H9 (cell line): ENCODE results near the gene PCARE. TPM values are rescaled to one million over a fixed set of nuclear protein-coding genes. Genes with fewer than 3 reads are reported as not detected.

Experiments
- DNase-seq: peaks from one replicate; pipeline ENCODE4 v3.0.0-alpha.2; 2017
- H2AFZ ChIP-seq: one replicate; pipeline ENCODE4 v1.6.1; 2013; ENCODE audit warnings: mild to moderate bottlenecking, low read length, control low read depth, moderate library complexity
- H2AK5ac ChIP-seq: 2 replicates; pipeline ENCODE4 v1.6.1; 2013; ENCODE audit warnings: low read length, control low read depth, mixed read lengths; ENCODE audit not compliant: insufficient read length
- H2BK120ac ChIP-seq: one replicate; pipeline ENCODE4 v1.6.1; 2013; ENCODE audit warnings: low read depth, mild to moderate bottlenecking, low read length, control low read depth, inconsistent platforms; ENCODE audit not compliant: poor library complexity, severe bottlenecking
- H2BK12ac ChIP-seq: 2 replicates; pipeline ENCODE4 v1.6.1; 2013; ENCODE audit warnings: low read length, control low read depth, mixed read lengths, low read depth; ENCODE audit not compliant: insufficient read length
- H2BK15ac ChIP-seq: 2 replicates; pipeline ENCODE4 v1.6.1; 2013; ENCODE audit warnings: low read depth, low read length, control low read depth
- H2BK20ac ChIP-seq: one replicate; pipeline ENCODE4 v1.6.1; 2013; ENCODE audit warnings: low read depth, mild to moderate bottlenecking, low read length, control low read depth, inconsistent platforms; ENCODE audit not compliant: poor library complexity, severe bottlenecking
- H2BK5ac ChIP-seq: 2 replicates; pipeline ENCODE4 v1.6.1; 2013; ENCODE audit warnings: low read length, control low read depth, mixed read lengths; ENCODE audit not compliant: insufficient read length
- H3K14ac ChIP-seq: 2 replicates; pipeline ENCODE4 v1.6.1; 2013; ENCODE audit warnings: low read length, control low read depth; ENCODE audit not compliant: insufficient read depth
- H3K18ac ChIP-seq: 2 replicates; pipeline ENCODE4 v1.6.1; 2013; ENCODE audit warnings: low read depth, mild to moderate bottlenecking, mixed read lengths, low read length, control low read depth; ENCODE audit not compliant: insufficient read length
- H3K23ac ChIP-seq: 2 replicates; pipeline ENCODE4 v1.6.1; 2013; ENCODE audit warnings: low read length, control low read depth, mixed read lengths, low read depth; ENCODE audit not compliant: insufficient read length
- H3K23me2 ChIP-seq: 2 replicates; pipeline ENCODE4 v1.6.1; 2013; ENCODE audit warnings: low read depth, mild to moderate bottlenecking, mixed read lengths, low read length, control low read depth; ENCODE audit not compliant: insufficient read length, poor library complexity, severe bottlenecking
- H3K27ac ChIP-seq: 2 replicates; pipeline ENCODE4 v1.5.1; 2013; ENCODE audit warnings: low read length, control low read depth, mixed read lengths, low read depth; ENCODE audit not compliant: insufficient read length
- H3K27me3 ChIP-seq: 2 replicates; pipeline ENCODE4 v1.6.1; 2013; ENCODE audit warnings: low read length, control low read depth, inconsistent platforms; ENCODE audit not compliant: insufficient read depth
- H3K4ac ChIP-seq: 2 replicates; pipeline ENCODE4 v1.6.1; 2013; ENCODE audit warnings: low read depth, mild to moderate bottlenecking, control low read depth, inconsistent platforms, low read length, moderate library complexity
- H3K4me1 ChIP-seq: 2 replicates; pipeline ENCODE4 v1.6.1; 2013; ENCODE audit warnings: low read length, control low read depth, inconsistent platforms; ENCODE audit not compliant: insufficient read depth
- H3K4me2 ChIP-seq: 2 replicates; pipeline ENCODE4 v1.6.1; 2013; ENCODE audit warnings: low read length, control low read depth, mixed read lengths; ENCODE audit not compliant: insufficient read length, insufficient read depth
- H3K56ac ChIP-seq: 2 replicates; pipeline ENCODE4 v1.6.1; 2013; ENCODE audit warnings: low read depth, mild to moderate bottlenecking, mixed read lengths, low read length, control low read depth; ENCODE audit not compliant: insufficient read length
- H3K79me1 ChIP-seq: 2 replicates; pipeline ENCODE4 v1.6.1; 2013; ENCODE audit warnings: low read depth, mild to moderate bottlenecking, moderate library complexity, low read length, control low read depth, inconsistent platforms; ENCODE audit not compliant: insufficient read depth, poor library complexity, severe bottlenecking
- H3K79me2 ChIP-seq: 2 replicates; pipeline ENCODE4 v1.6.1; 2013; ENCODE audit warnings: low read length, control low read depth, inconsistent platforms; ENCODE audit not compliant: insufficient read depth
- H3K9ac ChIP-seq: 2 replicates; pipeline ENCODE4 v1.6.1; 2013; ENCODE audit warnings: low read length, control low read depth, mixed read lengths; ENCODE audit not compliant: insufficient read length; ENCODE audit errors: extremely low read depth
- H3K9me3 ChIP-seq: one replicate; pipeline ENCODE4 v1.6.1; 2013; ENCODE audit warnings: low read depth, low read length, inconsistent platforms; ENCODE audit not compliant: control insufficient read depth
- H3T11ph ChIP-seq: one replicate; pipeline ENCODE4 v1.6.1; 2013; ENCODE audit warnings: mild to moderate bottlenecking, low read length, control low read depth, inconsistent platforms
- H4K20me1 ChIP-seq: one replicate; pipeline ENCODE4 v1.6.1; 2013; ENCODE audit not compliant: control insufficient read depth, insufficient read length, insufficient read depth
- H4K5ac ChIP-seq: 2 replicates; pipeline ENCODE4 v1.6.1; 2013; ENCODE audit warnings: low read depth, mild to moderate bottlenecking, mixed read lengths, low read length, control low read depth; ENCODE audit not compliant: insufficient read length
- H4K8ac ChIP-seq: replicated peaks from 2 replicates; pipeline ENCODE4 v1.6.1; 2013; ENCODE audit warnings: low read length, control low read depth, mixed read lengths, low read depth; ENCODE audit not compliant: insufficient read length
- H4K91ac ChIP-seq: 2 replicates; pipeline ENCODE4 v1.6.1; 2013; ENCODE audit warnings: low read depth, mild to moderate bottlenecking, moderate library complexity, mixed read lengths, low read length, control low read depth; ENCODE audit not compliant: insufficient read length
- H3K27ac Mint-ChIP-seq, 3 experiments: 2 replicates in 2 of 3; 3 replicates in 1 of 3; pipeline ENCODE4 v1.8.0; 2020 to 2021; ENCODE audit warnings: mixed read lengths in 3 of 3, mild to moderate bottlenecking in 1 of 3, moderate library complexity in 1 of 3
- H3K27me3 Mint-ChIP-seq: 2 replicates; pipeline ENCODE4 v1.8.0; 2021; ENCODE audit warnings: low read depth, mild to moderate bottlenecking, moderate library complexity, mixed read lengths
- H3K36me3 Mint-ChIP-seq, 3 experiments: 2 replicates in 2 of 3; 3 replicates in 1 of 3; pipeline ENCODE4 v1.8.0; 2020 to 2021; ENCODE audit warnings: low read depth in 3 of 3, mixed read lengths in 3 of 3; ENCODE audit not compliant: insufficient read depth in 1 of 3
- H3K4me1 Mint-ChIP-seq, 2 experiments: 2 replicates each; pipeline ENCODE4 v1.8.0; 2020; ENCODE audit warnings: mixed read lengths in 2 of 2
- H3K4me3 Mint-ChIP-seq, 2 experiments: 2 replicates in 1 of 2; 3 replicates in 1 of 2; pipeline ENCODE4 v1.8.0; 2020 to 2021; ENCODE audit warnings: mild to moderate bottlenecking in 2 of 2, mixed read lengths in 2 of 2, moderate library complexity in 1 of 2
- H3K9me3 Mint-ChIP-seq, 2 experiments: 2 replicates in 1 of 2; 3 replicates in 1 of 2; pipeline ENCODE4 v1.8.0; 2020; ENCODE audit warnings: mild to moderate bottlenecking in 2 of 2, mixed read lengths in 2 of 2, moderate library complexity in 1 of 2
- WGBS: extraction: QIAGEN DNeasy Blood & Tissue Kit; methylation state at CpG from one replicate; pipeline ENCODE4 v1.1.7; 2013; ENCODE audit warnings: missing lambda C conversion rate, low lambda C conversion rate, mixed read lengths; ENCODE audit not compliant: insufficient read length; ENCODE audit errors: extremely low coverage; 5-methylcytosine and 5-hydroxymethylcytosine counted together
- total RNA-seq: library from RNA; stranded (reverse); gene quantifications from 2 replicates; pipeline ENCODE4 v1.2.1, GENCODE V29; 2021
- TF ChIP-seq, protein P1 (sequence below): fragments of 200-600 bp; sonication (generic); conservative IDR thresholded peaks from 3 replicates; pipeline ENCODE4 v1.8.0; 2021; ENCODE audit warnings: antibody characterized with exemption, mild to moderate bottlenecking

PCARE gene
- total RNA-seq, 1 experiment from 2014 or later = not detected

DNA sequence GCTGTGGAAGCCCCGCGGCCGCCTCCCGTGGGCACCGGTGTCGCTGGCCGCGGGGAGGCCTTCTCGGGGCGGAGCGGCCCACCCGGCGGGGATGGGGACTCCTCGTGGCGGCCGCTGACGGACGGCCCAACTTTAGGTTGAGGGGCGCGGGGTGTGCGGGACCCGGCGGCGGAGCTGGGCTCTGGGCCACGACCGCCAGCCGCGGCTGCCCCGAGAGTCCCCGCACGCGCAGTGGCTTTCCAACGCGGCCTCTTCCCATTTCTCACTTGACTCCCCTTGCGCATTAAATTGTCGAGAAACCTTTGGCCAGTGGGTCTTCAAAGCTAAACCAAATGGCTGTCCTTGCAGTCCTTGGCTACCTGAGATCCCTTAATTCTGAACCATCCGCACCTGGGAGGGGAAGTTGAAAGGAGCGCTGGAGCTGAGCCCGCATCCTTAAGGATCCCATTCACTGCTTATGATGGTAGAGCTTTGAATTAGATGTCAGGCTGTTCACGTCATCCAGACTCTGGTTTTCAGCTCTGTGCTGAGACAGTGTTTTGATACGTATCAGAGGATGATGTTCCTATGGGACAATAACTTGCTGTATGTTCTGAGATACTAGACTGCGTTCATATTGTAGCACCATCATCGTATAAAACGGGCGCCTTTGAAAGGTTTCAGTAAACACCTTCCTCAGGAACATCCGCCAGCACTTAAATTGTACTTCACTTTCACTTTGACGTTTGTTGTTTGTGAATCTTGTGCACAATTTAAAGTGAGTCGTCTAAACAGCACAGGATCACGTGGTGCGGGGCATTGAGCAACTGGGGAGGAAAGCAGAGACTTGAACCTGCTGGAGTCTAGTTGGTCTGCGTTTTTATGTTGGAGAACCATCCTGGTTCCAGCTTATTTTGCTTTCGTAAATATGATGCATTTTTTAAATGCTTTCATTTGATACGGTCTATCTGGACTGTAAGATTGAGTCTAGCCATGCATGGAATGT, 41.8 kb upstream of the PCARE start:
- H3K23ac ChIP-seq = no peak overlapping the region
- H3K36me3 Mint-ChIP-seq = no peaks in the 10 kb centered on the region
- H3T11ph ChIP-seq = no peak overlapping the region
- H2BK12ac ChIP-seq = no peak overlapping the region
- no CpG with 5 or more reads among the region's 53 CpGs for WGBS
- no peak overlapping the region for H3K27ac ChIP-seq
- no peak overlapping the region for H3K18ac ChIP-seq
- H3K9me3 ChIP-seq = no peaks in the 10 kb centered on the region
- H3K4me3 Mint-ChIP-seq = peak overlapping the region; percentile 74 to 86
- H3K4ac ChIP-seq = no peak overlapping the region
- H4K91ac ChIP-seq = no peak overlapping the region
- H2BK20ac ChIP-seq = no peak overlapping the region
- H3K9ac ChIP-seq = no peak overlapping the region
- peaks cover 87% of the 10 kb centered on the region for H3K27me3 Mint-ChIP-seq
- H3K9me3 Mint-ChIP-seq = no peaks in the 10 kb centered on the region; a peak in 1 of 5 replicates
- TF ChIP-seq, protein P1, sequence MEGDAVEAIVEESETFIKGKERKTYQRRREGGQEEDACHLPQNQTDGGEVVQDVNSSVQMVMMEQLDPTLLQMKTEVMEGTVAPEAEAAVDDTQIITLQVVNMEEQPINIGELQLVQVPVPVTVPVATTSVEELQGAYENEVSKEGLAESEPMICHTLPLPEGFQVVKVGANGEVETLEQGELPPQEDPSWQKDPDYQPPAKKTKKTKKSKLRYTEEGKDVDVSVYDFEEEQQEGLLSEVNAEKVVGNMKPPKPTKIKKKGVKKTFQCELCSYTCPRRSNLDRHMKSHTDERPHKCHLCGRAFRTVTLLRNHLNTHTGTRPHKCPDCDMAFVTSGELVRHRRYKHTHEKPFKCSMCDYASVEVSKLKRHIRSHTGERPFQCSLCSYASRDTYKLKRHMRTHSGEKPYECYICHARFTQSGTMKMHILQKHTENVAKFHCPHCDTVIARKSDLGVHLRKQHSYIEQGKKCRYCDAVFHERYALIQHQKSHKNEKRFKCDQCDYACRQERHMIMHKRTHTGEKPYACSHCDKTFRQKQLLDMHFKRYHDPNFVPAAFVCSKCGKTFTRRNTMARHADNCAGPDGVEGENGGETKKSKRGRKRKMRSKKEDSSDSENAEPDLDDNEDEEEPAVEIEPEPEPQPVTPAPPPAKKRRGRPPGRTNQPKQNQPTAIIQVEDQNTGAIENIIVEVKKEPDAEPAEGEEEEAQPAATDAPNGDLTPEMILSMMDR = no peak
- H3K4me1 ChIP-seq = no peaks in the 10 kb centered on the region
- no peaks in the 10 kb centered on the region for H3K79me2 ChIP-seq
- no peak overlapping the region for H3K56ac ChIP-seq
- no peak overlapping the region for H3K27ac Mint-ChIP-seq
- no peak overlapping the region for H4K8ac ChIP-seq
- peak overlapping the region; percentile 52 for H2AFZ ChIP-seq
- H3K14ac ChIP-seq = no peak overlapping the region
- DNase-seq = peak; percentile 37
- no peaks in the 10 kb centered on the region for H4K20me1 ChIP-seq
- H3K27me3 ChIP-seq = peaks cover 31% of the 10 kb centered on the region; the same call in 1 of the 2 replicates
- peaks cover 4% of the 10 kb centered on the region for H3K23me2 ChIP-seq
- no peaks in the 10 kb centered on the region for H3K79me1 ChIP-seq
- H2BK15ac ChIP-seq = no peak overlapping the region
- H3K4me2 ChIP-seq = peak overlapping the region; percentile 89
- no peak overlapping the region for H2BK5ac ChIP-seq
- H3K4me1 Mint-ChIP-seq = peaks cover 3 to 9% of the 10 kb centered on the region in 2 experiments
- H4K5ac ChIP-seq = no peak overlapping the region
- H2AK5ac ChIP-seq = no peak overlapping the region
- H2BK120ac ChIP-seq = no peak overlapping the region
